HEK293 (cell line): ENCODE measurements around the gene SMARCA1.

ENCODE experiments used
- CTCF ChIA-PET: fragments of 350-600 bp; formaldehyde crosslinking; extraction: SDS; loops from one replicate; lab custom pipeline; 2021; ENCODE audit warnings: antibody characterized with exemption; lab: Yijun Ruan, JAX
- POLR2A ChIA-PET: fragments of 300-600 bp; formaldehyde crosslinking; extraction: SDS; loops from one replicate; lab custom pipeline; 2020; ENCODE audit warnings: antibody characterized with exemption, inconsistent platforms; lab: Yijun Ruan, JAX
- H3K27ac ChIP-seq: fragments of 200-500 bp; sonication (Bioruptor generic); 2 replicates; pipeline ENCODE4 v1.5.1; 2014; ENCODE audit warnings: low read depth, low read length, control low read depth, inconsistent platforms; ENCODE audit errors: extremely low read depth
- H3K36me3 ChIP-seq, 2 experiments: fragments of 200-500 bp in 1 of 2; sonication (Bioruptor generic) in 1 of 2; 1 replicate in 1 of 2; 2 replicates in 1 of 2; pipeline ENCODE4 v1.5.1; 2014 to 2017; ENCODE audit warnings: inconsistent platforms in 2 of 2, low read length in 2 of 2; ENCODE audit not compliant: control insufficient read depth in 2 of 2, insufficient read depth in 1 of 2
- H3K4me1 ChIP-seq: fragments of 200-500 bp; sonication (Bioruptor generic); 2 replicates; pipeline ENCODE4 v1.5.1; 2014; ENCODE audit warnings: mild to moderate bottlenecking, low read length, inconsistent platforms; ENCODE audit not compliant: control insufficient read depth, insufficient read depth
- H3K4me3 ChIP-seq: 2 replicates; pipeline ENCODE4 v1.5.1; 2011; ENCODE audit warnings: low read depth, mild to moderate bottlenecking, control low read depth, low read length, moderate library complexity
- H3K9me3 ChIP-seq: fragments of 200-500 bp; sonication (Bioruptor generic); 2 replicates; pipeline ENCODE4 v1.5.1; 2014; ENCODE audit warnings: low read depth, low read length, inconsistent platforms; ENCODE audit not compliant: control insufficient read depth, insufficient read depth
- BCL11B ChIP-seq: fragments of 450-650 bp; formaldehyde crosslinking; IDR thresholded peaks from 2 replicates; pipeline ENCODE4 v1.5.1; 2016; ENCODE audit warnings: low read depth, missing biosample characterization, missing genetic modification characterization
- BCL6B ChIP-seq: fragments of 450-650 bp; formaldehyde crosslinking; IDR thresholded peaks from 2 replicates; pipeline ENCODE4 v1.5.1; 2017; ENCODE audit warnings: missing biosample characterization, missing genetic modification characterization
- RBAK ChIP-seq: fragments of 450-650 bp; formaldehyde crosslinking; IDR thresholded peaks from 2 replicates; pipeline ENCODE4 v1.5.1; 2016; ENCODE audit warnings: missing biosample characterization, missing genetic modification characterization
- SETDB1 ChIP-seq: IDR thresholded peaks from one replicate; pipeline ENCODE4 v1.6.1; 2017; ENCODE audit warnings: mild to moderate bottlenecking, low read length, moderate library complexity, mixed read lengths; ENCODE audit not compliant: insufficient read length
- SP2 ChIP-seq: fragments of 450-650 bp; formaldehyde crosslinking; IDR thresholded peaks from 2 replicates; pipeline ENCODE4 v1.5.1; 2016; ENCODE audit warnings: missing biosample characterization, missing genetic modification characterization
- TRIM28 ChIP-seq: IDR thresholded peaks from 2 replicates; pipeline ENCODE4 v1.6.1; 2011; ENCODE audit warnings: low read length, control low read depth, borderline replicate concordance
- YY1 ChIP-seq: fragments of 450-650 bp; formaldehyde crosslinking; IDR thresholded peaks from 2 replicates; pipeline ENCODE4 v1.5.1; 2018; ENCODE audit warnings: missing biosample characterization, missing genetic modification characterization
- ZBTB44 ChIP-seq: fragments of 450-650 bp; IDR thresholded peaks from 2 replicates; pipeline ENCODE4 v1.5.1; 2018; ENCODE audit warnings: missing biosample characterization, mild to moderate bottlenecking, missing genetic modification characterization
- ZFP3 ChIP-seq: fragments of 450-650 bp; formaldehyde crosslinking; IDR thresholded peaks from 2 replicates; pipeline ENCODE4 v1.5.1; 2016; ENCODE audit warnings: low read depth, missing biosample characterization, missing genetic modification characterization
- ZFP37 ChIP-seq: fragments of 450-650 bp; formaldehyde crosslinking; IDR thresholded peaks from 2 replicates; pipeline ENCODE4 v1.5.1; 2016; ENCODE audit warnings: missing biosample characterization, missing genetic modification characterization
- ZNF146 ChIP-seq: fragments of 450-650 bp; formaldehyde crosslinking; IDR thresholded peaks from 2 replicates; pipeline ENCODE4 v1.5.1; 2016; ENCODE audit warnings: missing biosample characterization, missing genetic modification characterization
- ZNF2 ChIP-seq: fragments of 450-650 bp; formaldehyde crosslinking; IDR thresholded peaks from 2 replicates; pipeline ENCODE4 v1.5.1; 2016; ENCODE audit warnings: missing biosample characterization, missing genetic modification characterization
- ZNF202 ChIP-seq: fragments of 450-650 bp; formaldehyde crosslinking; IDR thresholded peaks from 2 replicates; pipeline ENCODE4 v1.5.1; 2016; ENCODE audit warnings: missing biosample characterization, missing genetic modification characterization, borderline replicate concordance
- ZNF311 ChIP-seq: fragments of 450-650 bp; formaldehyde crosslinking; IDR thresholded peaks from 2 replicates; pipeline ENCODE4 v1.5.1; 2017; ENCODE audit warnings: missing biosample characterization, missing genetic modification characterization, borderline replicate concordance
- ZNF335 ChIP-seq: fragments of 450-650 bp; formaldehyde crosslinking; conservative IDR thresholded peaks from 2 replicates; pipeline ENCODE4 v1.5.1; 2016; ENCODE audit warnings: missing biosample characterization, missing genetic modification characterization
- ZNF350 ChIP-seq: fragments of 450-650 bp; formaldehyde crosslinking; IDR thresholded peaks from 2 replicates; pipeline ENCODE4 v1.5.0; 2017; ENCODE audit warnings: missing biosample characterization, mild to moderate bottlenecking, missing genetic modification characterization
- ZNF391 ChIP-seq: fragments of 450-650 bp; formaldehyde crosslinking; IDR thresholded peaks from 2 replicates; pipeline ENCODE4 v1.5.1; 2016; ENCODE audit warnings: low read depth, missing biosample characterization, missing genetic modification characterization, borderline replicate concordance
- ZNF394 ChIP-seq: fragments of 450-650 bp; formaldehyde crosslinking; IDR thresholded peaks from 2 replicates; pipeline ENCODE4 v1.5.1; 2016; ENCODE audit warnings: missing biosample characterization, missing genetic modification characterization, mild to moderate bottlenecking, moderate library complexity, borderline replicate concordance
- ZNF416 ChIP-seq: fragments of 450-650 bp; formaldehyde crosslinking; IDR thresholded peaks from 2 replicates; pipeline ENCODE4 v1.5.1; 2016; ENCODE audit warnings: missing biosample characterization, missing genetic modification characterization
- ZNF544 ChIP-seq: fragments of 450-650 bp; formaldehyde crosslinking; IDR thresholded peaks from 2 replicates; pipeline ENCODE4 v1.5.0; 2017; ENCODE audit warnings: missing biosample characterization, missing genetic modification characterization
- ZNF610 ChIP-seq: fragments of 450-650 bp; formaldehyde crosslinking; IDR thresholded peaks from 2 replicates; pipeline ENCODE4 v1.5.1; 2016; ENCODE audit warnings: missing biosample characterization, missing genetic modification characterization, borderline replicate concordance
- ZNF654 ChIP-seq: fragments of 450-650 bp; formaldehyde crosslinking; IDR thresholded peaks from 2 replicates; pipeline ENCODE4 v1.5.1; 2016; ENCODE audit warnings: low read depth, missing biosample characterization, missing genetic modification characterization
- ZNF658 ChIP-seq: fragments of 450-650 bp; formaldehyde crosslinking; IDR thresholded peaks from 2 replicates; pipeline ENCODE4; 2016; ENCODE audit warnings: missing biosample characterization, missing genetic modification characterization
- ZNF660 ChIP-seq: fragments of 450-650 bp; IDR thresholded peaks from 2 replicates; pipeline ENCODE4 v1.5.1; 2018; ENCODE audit warnings: missing biosample characterization, mild to moderate bottlenecking, missing genetic modification characterization
- TF ChIP-seq, protein P1 (sequence below): fragments of 450-650 bp; formaldehyde crosslinking; IDR thresholded peaks from 2 replicates; pipeline ENCODE4 v1.5.1; 2016; ENCODE audit warnings: missing biosample characterization, missing genetic modification characterization
- TF ChIP-seq, protein P2 (sequence below): fragments of 450-650 bp; formaldehyde crosslinking; IDR thresholded peaks from 2 replicates; pipeline ENCODE4 v1.5.1; 2016; ENCODE audit warnings: missing biosample characterization, missing genetic modification characterization, borderline replicate concordance
- TF ChIP-seq, protein P3 (sequence below): fragments of 450-650 bp; formaldehyde crosslinking; IDR thresholded peaks from 2 replicates; pipeline ENCODE4 v1.5.1; 2016; ENCODE audit warnings: missing biosample characterization, missing genetic modification characterization

Gene SMARCA1

DNA sequence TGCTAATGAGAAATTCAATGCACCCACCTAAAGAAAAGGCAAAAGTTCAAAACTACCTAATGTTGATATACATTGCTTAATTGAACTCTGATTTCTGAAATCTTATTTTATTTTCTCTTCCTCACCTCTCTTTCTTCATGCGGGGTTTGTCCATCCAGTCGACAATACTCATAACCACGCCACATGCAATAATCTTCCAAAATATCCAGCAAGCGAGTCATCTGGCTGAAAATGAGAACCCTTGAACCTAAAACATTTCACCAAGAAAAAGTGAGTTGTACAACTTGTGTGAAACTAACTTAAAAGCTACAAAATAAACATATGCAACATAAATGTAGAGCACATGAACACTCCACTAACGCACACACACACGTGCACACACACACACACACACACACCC, 26.7 kb downstream of the SMARCA1 start:
- peaks cover 40 to 64% of the 10 kb centered on the region in 2 experiments for H3K36me3 ChIP-seq
- POLR2A ChIA-PET: no interaction called here
- H3K4me3 ChIP-seq: no peak overlapping the region

DNA sequence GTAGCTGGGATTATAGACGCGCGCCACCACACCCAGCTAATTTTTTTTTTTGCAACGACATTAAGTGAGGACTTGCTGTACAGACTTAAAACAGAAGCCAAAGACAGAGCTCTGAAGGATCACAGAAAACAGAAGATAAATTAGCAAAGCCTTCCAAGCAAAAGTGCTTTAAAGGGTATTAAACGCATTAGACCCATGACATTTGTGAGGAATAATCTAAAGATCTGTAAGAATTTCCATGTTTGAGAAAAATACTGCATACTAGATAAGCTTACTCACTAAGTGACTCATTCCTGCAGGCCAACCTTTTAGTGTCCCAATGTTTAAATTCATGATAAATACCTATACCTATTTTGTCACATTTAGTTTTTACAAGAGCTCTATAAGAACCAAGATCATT, 27.4 kb downstream of the SMARCA1 start:
- POLR2A ChIA-PET: no interaction called here
- Histone ChIP-seq H3K9me3 (no peaks in the 10 kb centered on the region), H3K27ac (no peak overlapping the region), H3K36me3 (peaks cover 45 to 67% of the 10 kb centered on the region in 2 experiments), H3K4me3 (no peak overlapping the region), H3K4me1 (no peaks in the 10 kb centered on the region)
- CTCF ChIA-PET: interaction anchor here (0.6 to 1.1 kb wide), 2 partner anchors 26 to 43 kb away, joined by 3 to 4 read pairs; no protein-coding TSS in a partner anchor
- no peak for TF ChIP-seq ZNF544 (tag by site-specific recombination)
- TF ChIP-seq ZNF394 (tag by site-specific recombination): no peak
- no peak for TF ChIP-seq ZNF658
- no peak for TF ChIP-seq ZNF660 (tag by site-specific recombination)
- no peak for TF ChIP-seq ZNF350
- no peak for TF ChIP-seq TRIM28
- no peak for TF ChIP-seq ZNF391 (tag by site-specific recombination)
- TF ChIP-seq, protein P1, sequence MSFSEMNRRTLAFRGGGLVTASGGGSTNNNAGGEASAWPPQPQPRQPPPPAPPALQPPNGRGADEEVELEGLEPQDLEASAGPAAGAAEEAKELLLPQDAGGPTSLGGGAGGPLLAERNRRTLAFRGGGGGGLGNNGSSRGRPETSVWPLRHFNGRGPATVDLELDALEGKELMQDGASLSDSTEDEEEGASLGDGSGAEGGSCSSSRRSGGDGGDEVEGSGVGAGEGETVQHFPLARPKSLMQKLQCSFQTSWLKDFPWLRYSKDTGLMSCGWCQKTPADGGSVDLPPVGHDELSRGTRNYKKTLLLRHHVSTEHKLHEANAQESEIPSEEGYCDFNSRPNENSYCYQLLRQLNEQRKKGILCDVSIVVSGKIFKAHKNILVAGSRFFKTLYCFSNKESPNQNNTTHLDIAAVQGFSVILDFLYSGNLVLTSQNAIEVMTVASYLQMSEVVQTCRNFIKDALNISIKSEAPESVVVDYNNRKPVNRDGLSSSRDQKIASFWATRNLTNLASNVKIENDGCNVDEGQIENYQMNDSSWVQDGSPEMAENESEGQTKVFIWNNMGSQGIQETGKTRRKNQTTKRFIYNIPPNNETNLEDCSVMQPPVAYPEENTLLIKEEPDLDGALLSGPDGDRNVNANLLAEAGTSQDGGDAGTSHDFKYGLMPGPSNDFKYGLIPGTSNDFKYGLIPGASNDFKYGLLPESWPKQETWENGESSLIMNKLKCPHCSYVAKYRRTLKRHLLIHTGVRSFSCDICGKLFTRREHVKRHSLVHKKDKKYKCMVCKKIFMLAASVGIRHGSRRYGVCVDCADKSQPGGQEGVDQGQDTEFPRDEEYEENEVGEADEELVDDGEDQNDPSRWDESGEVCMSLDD (tag by site-specific recombination): no peak
- TF ChIP-seq SETDB1: no peak
- no peak for TF ChIP-seq ZNF610 (tag by site-specific recombination)
- TF ChIP-seq ZNF311: no peak
- TF ChIP-seq ZNF2 (tag by site-specific recombination): no peak
- TF ChIP-seq RBAK (tag by site-specific recombination): no peak

More for the DNA sequence above, 26.7 kb downstream of the SMARCA1 start:
- CTCF ChIA-PET: interaction anchor here (1.1 kb wide), 1 partner anchor 25 kb away, joined by 4 read pairs; no protein-coding TSS in a partner anchor
- no peak for TF ChIP-seq BCL11B (tag by site-specific recombination)
- no peak for TF ChIP-seq ZNF654 (tag by site-specific recombination)
- TF ChIP-seq ZFP37 (tag by site-specific recombination): no peak
- no peak for TF ChIP-seq ZNF416
- no peak for TF ChIP-seq ZNF335 (tag by site-specific recombination)
- no peak for TF ChIP-seq BCL6B (tag by site-specific recombination)
- no peak for TF ChIP-seq ZFP3 (tag by site-specific recombination)
- TF ChIP-seq ZBTB44 (tag by site-specific recombination): no peak
- no peak for TF ChIP-seq SP2 (tag by site-specific recombination)
- TF ChIP-seq, protein P2, sequence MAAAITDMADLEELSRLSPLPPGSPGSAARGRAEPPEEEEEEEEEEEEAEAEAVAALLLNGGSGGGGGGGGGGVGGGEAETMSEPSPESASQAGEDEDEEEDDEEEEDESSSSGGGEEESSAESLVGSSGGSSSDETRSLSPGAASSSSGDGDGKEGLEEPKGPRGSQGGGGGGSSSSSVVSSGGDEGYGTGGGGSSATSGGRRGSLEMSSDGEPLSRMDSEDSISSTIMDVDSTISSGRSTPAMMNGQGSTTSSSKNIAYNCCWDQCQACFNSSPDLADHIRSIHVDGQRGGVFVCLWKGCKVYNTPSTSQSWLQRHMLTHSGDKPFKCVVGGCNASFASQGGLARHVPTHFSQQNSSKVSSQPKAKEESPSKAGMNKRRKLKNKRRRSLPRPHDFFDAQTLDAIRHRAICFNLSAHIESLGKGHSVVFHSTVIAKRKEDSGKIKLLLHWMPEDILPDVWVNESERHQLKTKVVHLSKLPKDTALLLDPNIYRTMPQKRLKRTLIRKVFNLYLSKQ (tag by site-specific recombination): no peak
- no peak for TF ChIP-seq ZNF202 (tag by site-specific recombination)
- no peak for TF ChIP-seq ZNF146 (tag by site-specific recombination)
- TF ChIP-seq, protein P3, sequence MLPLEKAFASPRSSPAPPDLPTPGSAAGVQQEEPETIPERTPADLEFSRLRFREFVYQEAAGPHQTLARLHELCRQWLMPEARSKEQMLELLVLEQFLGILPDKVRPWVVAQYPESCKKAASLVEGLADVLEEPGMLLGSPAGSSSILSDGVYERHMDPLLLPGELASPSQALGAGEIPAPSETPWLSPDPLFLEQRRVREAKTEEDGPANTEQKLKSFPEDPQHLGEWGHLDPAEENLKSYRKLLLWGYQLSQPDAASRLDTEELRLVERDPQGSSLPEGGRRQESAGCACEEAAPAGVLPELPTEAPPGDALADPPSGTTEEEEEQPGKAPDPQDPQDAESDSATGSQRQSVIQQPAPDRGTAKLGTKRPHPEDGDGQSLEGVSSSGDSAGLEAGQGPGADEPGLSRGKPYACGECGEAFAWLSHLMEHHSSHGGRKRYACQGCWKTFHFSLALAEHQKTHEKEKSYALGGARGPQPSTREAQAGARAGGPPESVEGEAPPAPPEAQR (tag by site-specific recombination): no peak
- TF ChIP-seq ZNF311: no peak
- TF ChIP-seq YY1 (tag by site-specific recombination): no peak
- H3K4me1 ChIP-seq: no peaks in the 10 kb centered on the region
- H3K9me3 ChIP-seq: no peaks in the 10 kb centered on the region
- H3K27ac ChIP-seq: no peak overlapping the region
